HL-60 (cell line): ENCODE measurements around the gene ITLN2.

Experiments
- CTCF ChIP-seq: IDR thresholded peaks from one replicate; pipeline ENCODE4 v1.5.1; 2011; ENCODE audit warnings: low read length, control low read depth, inconsistent platforms; ENCODE audit not compliant: insufficient read depth
- GABPA ChIP-seq: IDR thresholded peaks from 2 replicates; pipeline ENCODE4 v1.6.1; 2012; ENCODE audit warnings: low read depth
- REST ChIP-seq: IDR thresholded peaks from 2 replicates; pipeline ENCODE4 v1.6.1; 2012; ENCODE audit warnings: low read depth; ENCODE audit not compliant: insufficient replicate concordance

- TF ChIP-seq GABPA (no peak), CTCF (no peak), REST (no peak)
Measured at GRCh38 chr1:160901768-160902167, 52.8 kb downstream of the ITLN2 start.
